Activated CD8-positive, alpha-beta T cell treated with anti-CD3 and anti-CD28 coated beads for 36 hours (primary cell): ENCODE measurements around the gene IL17C. TPM values are rescaled to one million over a fixed set of nuclear protein-coding genes. Genes with fewer than 3 reads are reported as not detected.
A peak's percentile ranks its signal among the peaks of the same experiment; 100 is the strongest.

Source experiments
- ATAC-seq: fragments of 200-7000 bp; cut with Tn5 transposase; one replicate; pipeline ENCODE4 v1.10.0; 2021; ENCODE audit warnings: mild to moderate bottlenecking, moderate library complexity
- CTCF ChIA-PET: fragments of 350-600 bp; sonication (Branson Sonifier 250); formaldehyde crosslinking; loops from one replicate; lab custom pipeline; 2021; ENCODE audit warnings: antibody characterized with exemption; lab: Charles Lee
- POLR2A ChIA-PET: fragments of 350-600 bp; sonication (Branson Sonifier 250); formaldehyde crosslinking; loops from one replicate; lab custom pipeline; 2021; ENCODE audit warnings: antibody characterized with exemption; lab: Charles Lee
- DNase-seq: peaks from one replicate; pipeline ENCODE4 v3.0.0-alpha.2; 2020
- H3K27ac Mint-ChIP-seq: one replicate; pipeline ENCODE4 v1.8.0; 2021; ENCODE audit warnings: mild to moderate bottlenecking, mixed read lengths
- H3K27me3 Mint-ChIP-seq: one replicate; pipeline ENCODE4 v1.8.0; 2021; ENCODE audit warnings: mixed read lengths
- H3K36me3 Mint-ChIP-seq: one replicate; pipeline ENCODE4 v1.8.0; 2021; ENCODE audit warnings: low read depth, mixed read lengths
- H3K4me1 Mint-ChIP-seq: one replicate; pipeline ENCODE4 v1.8.0; 2021; ENCODE audit warnings: low read depth, mixed read lengths
- H3K4me3 Mint-ChIP-seq: one replicate; pipeline ENCODE4 v1.8.0; 2021; ENCODE audit warnings: mild to moderate bottlenecking, moderate library complexity, mixed read lengths
- H3K9me3 Mint-ChIP-seq: one replicate; pipeline ENCODE4 v1.8.0; 2021; ENCODE audit warnings: mixed read lengths
- CTCF ChIP-seq: fragments of 200-600 bp; IDR thresholded peaks from one replicate; pipeline ENCODE4 v1.8.0; 2022; ENCODE audit warnings: antibody characterized with exemption, mild to moderate bottlenecking
- intact Hi-C: fragments of 100-400 bp; cut with micrococcal nuclease; formaldehyde crosslinking; loops from one replicate; pipeline ENCODE4 v1.10.0; 2022
- total RNA-seq, 2 experiments: library from RNA; stranded (reverse); gene quantifications; one replicate each; pipeline ENCODE4 v1.2.3, GENCODE V29; 2021

IL17C gene
- total RNA-seq, 2 experiments from 2014 or later, result 0.31 TPM; not detected in 1

DNA sequence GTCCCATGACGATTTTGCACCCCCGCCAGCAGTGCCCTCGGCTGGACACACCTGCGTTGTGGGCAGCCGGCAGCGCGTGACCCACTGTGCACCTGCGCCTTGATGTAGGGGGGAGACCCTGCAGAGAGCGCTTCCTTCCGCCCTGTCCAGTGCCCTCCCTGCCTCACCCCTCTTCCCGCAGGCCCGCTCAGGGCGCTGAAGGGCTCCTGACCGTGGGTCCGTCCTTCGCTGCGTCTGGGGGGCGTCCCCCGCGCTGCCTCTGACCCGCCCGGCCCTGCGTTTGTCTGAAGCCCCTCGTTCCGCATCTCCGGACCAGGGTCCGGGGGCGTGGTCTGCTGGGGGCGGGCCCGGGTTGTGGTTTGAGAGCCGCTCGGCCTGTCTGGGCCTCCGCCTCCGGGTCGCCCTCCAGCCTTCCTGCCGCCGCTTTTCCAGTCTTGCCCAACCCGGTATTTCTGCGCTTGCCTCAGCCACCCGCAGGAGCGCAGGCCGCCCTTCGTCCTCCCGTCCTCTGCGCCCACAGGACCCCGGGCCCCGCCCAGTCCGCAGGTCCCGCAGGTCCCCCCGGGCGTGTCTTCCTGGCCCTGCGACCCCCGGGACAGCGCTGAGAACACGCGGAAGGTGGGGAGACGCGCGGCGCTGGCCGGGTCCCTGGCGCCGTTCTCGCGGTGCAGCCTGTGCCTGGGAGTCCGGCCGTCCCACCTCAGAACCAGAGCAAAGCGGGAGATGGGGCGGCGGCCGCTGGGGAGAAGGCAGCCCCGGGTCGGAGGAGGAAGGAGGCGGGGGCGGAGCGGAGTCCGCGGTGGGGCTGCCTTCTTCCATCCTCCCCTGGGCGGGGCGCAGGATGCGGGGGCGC, 4.0 kb upstream of the IL17C start:
- Mint-ChIP-seq H3K4me3 (peak overlapping the region; percentile 66), H3K36me3 (peaks cover 5% of the 10 kb centered on the region), H3K27ac (peak overlapping the region; percentile 42), H3K27me3 (peaks cover 10% of the 10 kb centered on the region), H3K4me1 (peaks cover 39% of the 10 kb centered on the region), H3K9me3 (no peaks in the 10 kb centered on the region)
- ChIA-PET CTCF (no interaction called here), POLR2A (no interaction called here)
- ATAC-seq (peak; percentile 47), DNase-seq (peak; percentile 81)
- intact Hi-C loops, result no loop called here
- no peak for TF ChIP-seq CTCF

GRCh38 chr16:88634994-88635670, 3.2 kb upstream of the IL17C start:
- no peak for ATAC-seq
- Mint-ChIP-seq H3K4me3 (peak overlapping the region; percentile 66), H3K36me3 (peaks cover 5% of the 10 kb centered on the region), H3K27me3 (peaks cover 16% of the 10 kb centered on the region), H3K27ac (peak overlapping the region; percentile 78), H3K4me1 (peaks cover 39% of the 10 kb centered on the region), H3K9me3 (no peaks in the 10 kb centered on the region)
- intact Hi-C loops, result no loop called here
- ChIA-PET POLR2A (interaction anchor here (2.5 kb wide), 1 partner anchor 65 kb away, joined by 14 read pairs; the partner anchor contains the start of gene ZC3H18), CTCF (no interaction called here)
- DNase-seq, result peak; percentile 37
- TF ChIP-seq CTCF, result no peak

DNA sequence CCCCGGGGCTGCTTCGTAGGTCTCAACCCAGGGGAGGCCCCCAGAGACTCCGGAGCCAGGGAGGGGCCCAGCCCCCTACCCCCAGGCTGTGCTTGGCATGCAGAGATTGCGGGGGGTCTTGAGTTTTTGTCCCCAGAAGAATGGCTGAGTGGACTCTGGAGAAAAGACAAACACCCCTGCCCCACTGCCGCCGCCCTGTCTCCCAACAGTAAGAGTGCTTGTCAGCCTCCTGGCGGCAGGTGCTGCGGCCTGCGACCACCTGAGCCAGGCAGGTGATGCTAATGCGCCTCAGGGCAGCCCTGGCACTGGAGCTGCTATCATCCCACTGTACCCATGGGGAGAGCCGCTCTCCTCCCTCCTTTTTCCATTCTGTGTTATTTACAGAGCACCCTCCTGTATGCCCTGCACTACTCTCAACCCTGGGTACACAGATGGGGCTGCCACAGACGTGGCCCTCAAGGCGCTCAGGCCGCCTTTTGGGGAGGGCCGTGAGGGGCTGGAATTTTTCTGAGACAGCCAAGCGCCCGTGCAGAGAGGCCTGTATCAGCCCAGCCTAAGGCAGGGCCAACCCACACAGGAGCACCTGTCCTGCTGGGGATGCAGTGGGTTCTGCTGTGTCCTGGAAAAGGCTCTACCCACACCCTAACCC, 2.6 kb upstream of the IL17C start:
- intact Hi-C loops, result no loop called here
- H3K4me3 Mint-ChIP-seq, result peak overlapping the region; percentile 22
- no peaks in the 10 kb centered on the region for H3K9me3 Mint-ChIP-seq
- peaks cover 39% of the 10 kb centered on the region for H3K4me1 Mint-ChIP-seq
- ChIA-PET POLR2A (interaction anchor here (1.7 to 2.5 kb wide), 2 partner anchors 13 to 65 kb away, joined by 14 to 28 read pairs; partner anchors contain the start of genes CYBA and ZC3H18), CTCF (no interaction called here)
- H3K36me3 Mint-ChIP-seq, result peaks cover 5% of the 10 kb centered on the region
- no peak for ATAC-seq
- H3K27ac Mint-ChIP-seq, result no peak overlapping the region
- DNase-seq, result no peak
- peaks cover 20% of the 10 kb centered on the region for H3K27me3 Mint-ChIP-seq
- TF ChIP-seq CTCF, result no peak

DNA sequence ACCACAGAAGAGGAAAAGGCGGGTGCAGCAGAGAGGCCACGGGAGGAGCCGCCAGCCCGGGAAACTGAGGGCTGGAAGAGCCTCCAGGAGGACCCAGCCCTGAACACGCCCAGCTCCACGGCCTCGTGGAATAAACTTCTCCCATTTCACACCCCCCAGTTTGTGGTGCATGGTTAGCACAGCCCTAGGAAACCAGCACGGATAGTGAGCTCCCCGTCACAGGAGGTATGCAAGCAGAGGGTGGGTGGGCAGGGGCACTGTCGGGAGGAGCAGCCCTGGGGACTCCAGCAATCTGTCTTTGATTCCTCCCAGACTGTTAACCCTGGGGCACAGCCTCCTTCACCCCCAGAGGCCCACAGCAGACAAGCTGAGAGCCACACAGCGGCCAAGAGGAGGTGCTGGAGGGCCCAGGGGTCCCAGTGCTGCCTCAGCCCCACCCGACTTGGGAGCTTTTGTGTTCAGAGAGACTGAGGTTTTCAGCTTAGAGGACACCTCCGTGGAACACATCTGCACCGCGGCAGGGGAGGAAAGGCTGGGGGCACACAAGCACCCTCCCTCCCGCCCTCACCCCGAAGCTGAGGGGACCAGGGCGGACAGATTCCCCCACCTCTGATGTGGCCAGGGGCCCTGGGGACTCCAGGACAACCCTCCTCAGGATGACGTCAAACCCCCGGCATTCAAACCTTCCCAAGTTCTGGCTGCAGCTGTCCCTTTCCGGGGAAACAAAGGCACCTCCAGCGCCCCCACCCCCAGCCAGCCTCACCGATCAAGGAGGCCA, 1.7 kb upstream of the IL17C start:
- Mint-ChIP-seq H3K27me3 (peaks cover 20% of the 10 kb centered on the region), H3K4me1 (peaks cover 37% of the 10 kb centered on the region), H3K4me3 (peak overlapping the region; percentile 15), H3K36me3 (peaks cover 5% of the 10 kb centered on the region), H3K9me3 (no peaks in the 10 kb centered on the region), H3K27ac (peak overlapping the region; percentile 59)
- intact Hi-C loops, result no loop called here
- ATAC-seq (no peak), DNase-seq (peak; percentile 27)
- no peak for TF ChIP-seq CTCF
- ChIA-PET CTCF (interaction anchor here (0.6 to 1.4 kb wide), 4 partner anchors 8 to 201 kb away, joined by 3 to 8 read pairs (median 4); partner anchors contain the start of gene SNAI3), POLR2A (interaction anchor here (0.6 to 2.5 kb wide), 11 partner anchors 9 to 1140 kb away, joined by 3 to 28 read pairs (median 3); partner anchors contain the start of genes CYBA and ZC3H18)
